NCI-H345 treated with DMSO at 0.1 percent for 48 hours (cell line): ENCODE measurements around the gene CLRN1.
"Not testable (repeated sequence)": the region's sequence is repeated elsewhere in the genome, so short reads cannot be mapped to it uniquely, and the experiment has no call there.

Experiments used
- DNase-seq: peaks from one replicate; lab custom pipeline; 2025; ENCODE audit not compliant: unreplicated experiment; lab: John Stamatoyannopoulos, UW

Gene CLRN1

GRCh38 chr3:150972366-150973071, at the start of gene CLRN1:
Gene CLRN1 (minus strand): TSS chr3:150972727. CDS start chr3:150972708, 19 bp downstream.
- DNase-seq = no peak

- no peak for DNase-seq
These were observed 43.9 kb upstream of the CLRN1 start for GRCh38 chr3:151016478-151016795.

- no peak for DNase-seq
These were observed 43.4 kb upstream of the CLRN1 start for GRCh38 chr3:151015767-151016477.

- DNase-seq = no peak
These were observed 42.7 kb upstream of the CLRN1 start for GRCh38 chr3:151015181-151015580.

GRCh38 chr3:151014501-151015018, 42.0 kb upstream of the CLRN1 start:
- no peak for DNase-seq

- peak; percentile 26 for DNase-seq
These were observed 40.2 kb upstream of the CLRN1 start for GRCh38 chr3:151012753-151013152.

- DNase-seq = peak; percentile 53
These were observed 38.9 kb upstream of the CLRN1 start for GRCh38 chr3:151011427-151011826.

- DNase-seq = no peak
These were observed 37.5 kb upstream of the CLRN1 start for GRCh38 chr3:151009981-151010380.

GRCh38 chr3:151009430-151009829, 36.9 kb upstream of the CLRN1 start:
- no peak for DNase-seq

GRCh38 chr3:151008699-151009098, 36.2 kb upstream of the CLRN1 start:
- DNase-seq = no peak

GRCh38 chr3:151003768-151004134, 31.2 kb upstream of the CLRN1 start:
- no peak for DNase-seq

- DNase-seq = no peak
These were observed 30.7 kb upstream of the CLRN1 start for GRCh38 chr3:151003029-151003767.

GRCh38 chr3:151002003-151002981, 29.8 kb upstream of the CLRN1 start:
- DNase-seq = no peak

GRCh38 chr3:150998996-150999395, 26.5 kb upstream of the CLRN1 start:
- DNase-seq = no peak

GRCh38 chr3:150996731-150997130, 24.2 kb upstream of the CLRN1 start:
- DNase-seq = no peak

- DNase-seq = no peak
These were observed 23.0 kb upstream of the CLRN1 start for GRCh38 chr3:150995510-150995909.

- no peak for DNase-seq
These were observed 16.7 kb upstream of the CLRN1 start for GRCh38 chr3:150989208-150989607.

GRCh38 chr3:150988395-150988794, 15.9 kb upstream of the CLRN1 start:
- DNase-seq = not testable (repeated sequence)

- DNase-seq = no peak
These were observed 13.2 kb upstream of the CLRN1 start for GRCh38 chr3:150985711-150986110.

GRCh38 chr3:150984066-150984465, 11.5 kb upstream of the CLRN1 start:
- no peak for DNase-seq
